HEK293T (cell line): ENCODE measurements around the gene GTF3A.
A peak's percentile ranks its signal among the peaks of the same experiment; 100 is the strongest.

ENCODE experiments used
- CTCF ChIA-PET: fragments of 350-600 bp; formaldehyde crosslinking; extraction: SDS; loops from one replicate; lab custom pipeline; 2021; ENCODE audit warnings: antibody characterized with exemption, inconsistent platforms; lab: Yijun Ruan, JAX
- POLR2A ChIA-PET: fragments of 350-600 bp; formaldehyde crosslinking; extraction: SDS; loops from one replicate; lab custom pipeline; 2020; ENCODE audit warnings: antibody characterized with exemption, inconsistent platforms; lab: Yijun Ruan, JAX
- DNase-seq: peaks from one replicate; pipeline ENCODE4 v3.0.0; 2012; ENCODE audit warnings: mixed read lengths; ENCODE audit errors: extremely low spot score
- ARNT ChIP-seq: fragments of 450-650 bp; IDR thresholded peaks from 2 replicates; pipeline ENCODE4 v1.6.1; 2017; ENCODE audit warnings: mild to moderate bottlenecking
- BHLHE40 ChIP-seq: fragments of 450-650 bp; IDR thresholded peaks from 2 replicates; pipeline ENCODE4 v1.6.1; 2016; ENCODE audit warnings: mild to moderate bottlenecking, moderate library complexity, borderline replicate concordance
- CTBP1 ChIP-seq: fragments of 450-650 bp; IDR thresholded peaks from 2 replicates; pipeline ENCODE4 v1.6.1; 2016; ENCODE audit warnings: borderline replicate concordance
- ELF4 ChIP-seq: fragments of 450-650 bp; IDR thresholded peaks from 2 replicates; pipeline ENCODE4 v1.6.1; 2017; ENCODE audit warnings: antibody characterized with exemption
- FOXA1 ChIP-seq: fragments of 450-650 bp; IDR thresholded peaks from 2 replicates; pipeline ENCODE4 v1.6.1; 2016; ENCODE audit warnings: mild to moderate bottlenecking
- FOXK2 ChIP-seq: fragments of 450-650 bp; IDR thresholded peaks from 2 replicates; pipeline ENCODE4 v1.6.1; 2016; ENCODE audit warnings: mild to moderate bottlenecking
- FOXM1 ChIP-seq: fragments of 450-650 bp; IDR thresholded peaks from 2 replicates; pipeline ENCODE4 v1.6.1; 2017; ENCODE audit warnings: mild to moderate bottlenecking, borderline replicate concordance
- HDGF ChIP-seq: fragments of 450-650 bp; IDR thresholded peaks from 2 replicates; pipeline ENCODE4 v1.6.1; 2017; ENCODE audit warnings: antibody characterized with exemption, borderline replicate concordance
- L3MBTL2 ChIP-seq: fragments of 450-650 bp; conservative IDR thresholded peaks from 2 replicates; pipeline ENCODE4 v1.6.1; 2016; ENCODE audit warnings: mild to moderate bottlenecking
- LEF1 ChIP-seq: fragments of 450-650 bp; IDR thresholded peaks from 2 replicates; pipeline ENCODE4 v1.6.1; 2017; ENCODE audit warnings: mild to moderate bottlenecking, borderline replicate concordance
- NFRKB ChIP-seq: fragments of 450-650 bp; IDR thresholded peaks from 2 replicates; pipeline ENCODE4 v1.6.1; 2016; ENCODE audit warnings: mild to moderate bottlenecking, moderate library complexity
- PKNOX1 ChIP-seq: fragments of 450-650 bp; IDR thresholded peaks from 2 replicates; pipeline ENCODE4 v1.6.1; 2016
- SP1 ChIP-seq: fragments of 450-650 bp; IDR thresholded peaks from 2 replicates; pipeline ENCODE4 v1.6.1; 2017
- SUZ12 ChIP-seq: fragments of 450-650 bp; IDR thresholded peaks from 2 replicates; pipeline ENCODE4 v1.6.1; 2016; ENCODE audit warnings: mild to moderate bottlenecking
- TARDBP ChIP-seq: fragments of 450-650 bp; IDR thresholded peaks from 2 replicates; pipeline ENCODE4 v1.6.1; 2016
- ZNF384 ChIP-seq: fragments of 450-650 bp; IDR thresholded peaks from 2 replicates; pipeline ENCODE4 v1.6.1; 2016

GTF3A gene

GRCh38 chr13:27424246-27425157 lies at the start of gene GTF3A:
GTF3A (plus strand) TSS chr13:27424619.
- TF ChIP-seq PKNOX1 (no peak), BHLHE40 (no peak), ZNF384 (no peak), L3MBTL2 (peak; percentile 76), ELF4 (no peak), LEF1 (no peak)
- CTCF ChIA-PET, result interaction anchor here (0.5 to 2.1 kb wide), 4 partner anchors 21 to 547 kb away, joined by 3 to 9 read pairs (median 4); no protein-coding TSS in a partner anchor
- peak; percentile 96 for DNase-seq
- POLR2A ChIA-PET, result interaction anchor here (1.5 to 2.8 kb wide), 4 partner anchors 10 to 27 kb away, joined by 3 to 15 read pairs (median 9); partner anchors contain the start of gene MTIF3

DNA sequence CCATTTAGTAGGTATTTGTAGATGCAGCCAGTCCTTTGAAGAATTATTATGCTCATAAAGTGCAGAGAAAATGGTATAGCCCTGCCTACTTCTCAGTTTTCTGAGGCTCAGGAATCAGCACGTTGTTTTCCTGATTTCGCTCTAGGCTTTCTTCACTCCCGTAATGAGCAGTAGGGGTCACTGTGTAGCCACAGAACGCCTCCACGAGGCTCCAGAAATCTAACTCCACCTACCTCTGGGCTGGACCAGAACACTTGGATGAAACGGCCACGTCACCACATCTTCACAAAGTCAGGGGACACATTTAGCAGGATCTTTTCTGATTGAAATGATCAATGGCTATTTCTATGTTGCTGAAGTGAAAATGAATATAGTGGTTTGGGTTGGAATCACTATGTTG lies 49.8 kb upstream of the GTF3A start:
- DNase-seq, result peak; percentile 81
- ChIA-PET CTCF (interaction anchor here (0.6 to 3.5 kb wide), 8 partner anchors 12 to 455 kb away, joined by 3 to 20 read pairs (median 4); no protein-coding TSS in a partner anchor), POLR2A (no interaction called here)
- TF ChIP-seq ARNT, result no peak
- TF ChIP-seq ELF4, result no peak
- TF ChIP-seq FOXA1, result no peak
- TF ChIP-seq FOXK2, result no peak
- TF ChIP-seq TARDBP, result no peak
- TF ChIP-seq LEF1, result no peak
- TF ChIP-seq HDGF, result no peak

GRCh38 chr13:27375686-27376326 lies 48.6 kb upstream of the GTF3A start:
- ChIA-PET POLR2A (no interaction called here), CTCF (interaction anchor here (0.6 to 3.5 kb wide), 8 partner anchors 13 to 603 kb away, joined by 3 to 20 read pairs (median 4); no protein-coding TSS in a partner anchor)
- no peak for TF ChIP-seq HDGF
- TF ChIP-seq ARNT, result no peak
- TF ChIP-seq SP1, result no peak
- no peak for TF ChIP-seq SUZ12
- no peak for TF ChIP-seq FOXA1
- no peak for TF ChIP-seq PKNOX1
- no peak for TF ChIP-seq FOXK2
- TF ChIP-seq TARDBP, result no peak
- TF ChIP-seq LEF1, result no peak
- TF ChIP-seq L3MBTL2, result no peak
- no peak for TF ChIP-seq FOXM1
- TF ChIP-seq BHLHE40, result no peak
- TF ChIP-seq CTBP1, result no peak
- TF ChIP-seq ZNF384, result no peak
- peak; percentile 76 for DNase-seq

GRCh38 chr13:27379126-27379525 lies 45.3 kb upstream of the GTF3A start:
- TF ChIP-seq PKNOX1, result no peak
- TF ChIP-seq BHLHE40, result no peak
- no peak for TF ChIP-seq TARDBP
- TF ChIP-seq LEF1, result no peak
- TF ChIP-seq FOXM1, result no peak
- no peak for TF ChIP-seq L3MBTL2
- no peak for TF ChIP-seq HDGF
- TF ChIP-seq ELF4, result no peak
- TF ChIP-seq ARNT, result no peak
- no peak for TF ChIP-seq SUZ12
- TF ChIP-seq NFRKB, result no peak
- no peak for TF ChIP-seq FOXA1
- no peak for TF ChIP-seq ZNF384
- no peak for TF ChIP-seq FOXK2
- TF ChIP-seq SP1, result no peak
- no peak for TF ChIP-seq CTBP1
- ChIA-PET CTCF (interaction anchor here (0.7 to 1.5 kb wide), 4 partner anchors 14 to 946 kb away, joined by 3 to 5 read pairs (median 4); no protein-coding TSS in a partner anchor), POLR2A (no interaction called here)

GRCh38 chr13:27379694-27380641 lies 44.5 kb upstream of the GTF3A start:
- ChIA-PET POLR2A (no interaction called here), CTCF (interaction anchor here (0.6 to 1.5 kb wide), 7 partner anchors 13 to 945 kb away, joined by 3 to 5 read pairs (median 4); no protein-coding TSS in a partner anchor)
- DNase-seq, result peak; percentile 82
- TF ChIP-seq FOXA1 (no peak), SP1 (no peak), SUZ12 (no peak), TARDBP (no peak), FOXM1 (no peak), PKNOX1 (no peak), L3MBTL2 (no peak), ARNT (no peak), FOXK2 (no peak), ZNF384 (no peak), BHLHE40 (no peak)

More at GRCh38 chr13:27379126-27379525, 45.3 kb upstream of the GTF3A start:
- DNase-seq, result no peak
